OCI-LY1 (cell line): Measurements from ENCODE around the gene CNTN1.

Experiments used
- H2AFZ ChIP-seq: fragments of 200-600 bp; sonication (generic), shearing (Covaris generic); 2 replicates; pipeline ENCODE4 v1.6.0; 2014; ENCODE audit warnings: antibody characterized with exemption, mild to moderate bottlenecking, low read length
- H3F3A ChIP-seq: fragments of 200-600 bp; sonication (generic), shearing (Covaris generic); 2 replicates; pipeline ENCODE4 v1.6.0; 2014; ENCODE audit warnings: mild to moderate bottlenecking, antibody characterized with exemption, low read length, moderate library complexity; ENCODE audit not compliant: insufficient read depth
- H3K27ac ChIP-seq: fragments of 200-600 bp; sonication (generic); 2 replicates; pipeline ENCODE4 v1.5.1; 2014; ENCODE audit warnings: low read length, mixed run types, mild to moderate bottlenecking, low read depth; ENCODE audit not compliant: poor library complexity, severe bottlenecking
- H3K27me3 ChIP-seq: fragments of 200-600 bp; sonication (generic); 2 replicates; pipeline ENCODE4 v1.6.0; 2014; ENCODE audit warnings: antibody characterized with exemption, mild to moderate bottlenecking, low read length, moderate library complexity; ENCODE audit not compliant: insufficient read depth
- H3K36me3 ChIP-seq: fragments of 200-600 bp; sonication (generic); 2 replicates; pipeline ENCODE4 v1.6.1; 2014; ENCODE audit warnings: mild to moderate bottlenecking, antibody characterized with exemption, low read length, moderate library complexity, mixed read lengths; ENCODE audit not compliant: insufficient read depth
- H3K4me1 ChIP-seq: fragments of 200-600 bp; sonication (generic); 2 replicates; pipeline ENCODE4 v1.5.1; 2014; ENCODE audit warnings: mild to moderate bottlenecking, low read length, moderate library complexity; ENCODE audit not compliant: insufficient read depth, severe bottlenecking
- H3K4me2 ChIP-seq: fragments of 200-600 bp; sonication (generic), shearing (Covaris generic); 2 replicates; pipeline ENCODE4 v1.6.1; 2014; ENCODE audit warnings: low read length
- H3K4me3 ChIP-seq: fragments of 200-600 bp; sonication (generic); 2 replicates; pipeline ENCODE4 v1.5.1; 2014; ENCODE audit warnings: low read length, low read depth, mild to moderate bottlenecking, mixed read lengths; ENCODE audit not compliant: poor library complexity, severe bottlenecking
- H3K79me2 ChIP-seq: fragments of 200-600 bp; shearing (Covaris generic); 2 replicates; pipeline ENCODE4 v1.6.1; 2016; ENCODE audit warnings: mixed run types, low read length, mixed read lengths; ENCODE audit not compliant: insufficient read depth
- H3K9ac ChIP-seq: fragments of 200-600 bp; sonication (generic), shearing (Covaris generic); 2 replicates; pipeline ENCODE4 v1.6.1; 2014; ENCODE audit warnings: mild to moderate bottlenecking, low read length, mixed read lengths
- H3K9me2 ChIP-seq: fragments of 200-600 bp; sonication (generic), shearing (Covaris generic); 2 replicates; pipeline ENCODE4 v1.6.1; 2014; ENCODE audit warnings: low read depth, mild to moderate bottlenecking, low read length, mixed read lengths
- H3K9me3 ChIP-seq: fragments of 200-600 bp; shearing (Covaris generic); 2 replicates; pipeline ENCODE4 v1.6.1; 2014; ENCODE audit warnings: low read length, mixed read lengths
- H4K20me1 ChIP-seq: fragments of 200-600 bp; sonication (generic), shearing (Covaris generic); 2 replicates; pipeline ENCODE4 v1.6.0; 2016; ENCODE audit warnings: mild to moderate bottlenecking, low read length; ENCODE audit not compliant: insufficient read depth
- EZH2 ChIP-seq: fragments of 200-600 bp; sonication (generic), shearing (Covaris generic); IDR thresholded peaks from 2 replicates; pipeline ENCODE4 v1.8.0; 2017; ENCODE audit warnings: borderline replicate concordance, mixed run types, mild to moderate bottlenecking, antibody characterized with exemption, low read length, moderate library complexity, mixed read lengths
- TF ChIP-seq, protein P1 (sequence below): fragments of 200-600 bp; sonication (generic), shearing (Covaris generic); IDR thresholded peaks from 2 replicates; pipeline ENCODE4 v1.5.1; 2017; ENCODE audit warnings: mild to moderate bottlenecking, antibody characterized with exemption, low read length, moderate library complexity, mixed read lengths

CNTN1 gene

DNA sequence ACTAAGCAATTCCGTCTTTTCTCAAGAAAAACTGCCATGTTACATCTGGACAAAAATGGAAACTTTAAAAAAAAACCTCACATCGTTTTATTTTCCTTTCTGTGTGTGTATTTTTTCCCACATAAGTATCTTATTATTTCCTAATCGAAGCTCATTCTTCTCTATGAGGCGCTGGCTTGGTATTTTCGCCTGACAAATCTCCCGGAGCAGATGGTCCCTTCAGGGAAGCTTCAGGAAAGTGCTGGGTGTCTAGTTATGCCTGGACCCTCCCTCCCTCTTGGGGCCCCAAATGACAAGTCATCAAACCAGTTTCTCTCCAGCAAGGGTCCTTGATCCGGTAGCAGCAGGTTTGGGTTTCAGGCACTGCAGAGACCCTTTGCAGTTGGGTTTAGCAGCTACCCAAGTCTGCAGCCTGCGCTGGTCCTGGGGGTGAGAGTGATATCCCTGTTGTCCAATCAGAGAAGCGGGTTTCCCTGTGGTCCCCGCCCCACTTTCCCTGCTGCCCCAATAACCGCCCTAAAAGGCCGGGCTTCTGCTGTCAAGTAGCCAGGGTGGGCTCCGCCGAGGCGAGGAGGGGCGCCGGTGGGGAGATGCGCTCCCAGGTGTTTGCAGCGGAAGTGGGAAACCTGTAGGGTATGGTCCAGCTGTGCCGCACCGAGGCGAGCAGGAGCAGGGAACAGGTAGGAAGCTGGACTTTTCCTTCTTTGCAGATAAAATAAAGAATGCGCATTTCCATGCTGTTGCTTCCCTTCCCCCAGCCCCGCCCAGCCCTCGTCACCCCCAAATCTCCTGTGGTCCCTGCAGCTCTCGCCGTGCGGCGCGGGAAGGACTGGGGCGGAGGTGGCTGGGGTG, at the start of gene CNTN1:
TSS of gene CNTN1 (plus strand) at position 527 of the 852 bp plus-strand sequence.
- Histone ChIP-seq H3K27ac (no peak within 1 kb of the TSS), H3K9ac (no peak within 1 kb of the TSS), H3K9me3 (no peaks in the 10 kb centered on the region), H2AFZ (no peak within 1 kb of the TSS), H3K79me2 (no peaks in the 10 kb centered on the region), H3K4me2 (no peak within 1 kb of the TSS), H3K36me3 (no peaks in the 10 kb centered on the region), H3K27me3 (no peaks in the 10 kb centered on the region), H3K4me1 (no peaks in the 10 kb centered on the region), H3F3A (no peaks in the 10 kb centered on the region), H3K9me2 (no peaks in the 10 kb centered on the region), H3K4me3 (no peak within 1 kb of the TSS), H4K20me1 (no peaks in the 10 kb centered on the region)
- TF ChIP-seq, protein P1, sequence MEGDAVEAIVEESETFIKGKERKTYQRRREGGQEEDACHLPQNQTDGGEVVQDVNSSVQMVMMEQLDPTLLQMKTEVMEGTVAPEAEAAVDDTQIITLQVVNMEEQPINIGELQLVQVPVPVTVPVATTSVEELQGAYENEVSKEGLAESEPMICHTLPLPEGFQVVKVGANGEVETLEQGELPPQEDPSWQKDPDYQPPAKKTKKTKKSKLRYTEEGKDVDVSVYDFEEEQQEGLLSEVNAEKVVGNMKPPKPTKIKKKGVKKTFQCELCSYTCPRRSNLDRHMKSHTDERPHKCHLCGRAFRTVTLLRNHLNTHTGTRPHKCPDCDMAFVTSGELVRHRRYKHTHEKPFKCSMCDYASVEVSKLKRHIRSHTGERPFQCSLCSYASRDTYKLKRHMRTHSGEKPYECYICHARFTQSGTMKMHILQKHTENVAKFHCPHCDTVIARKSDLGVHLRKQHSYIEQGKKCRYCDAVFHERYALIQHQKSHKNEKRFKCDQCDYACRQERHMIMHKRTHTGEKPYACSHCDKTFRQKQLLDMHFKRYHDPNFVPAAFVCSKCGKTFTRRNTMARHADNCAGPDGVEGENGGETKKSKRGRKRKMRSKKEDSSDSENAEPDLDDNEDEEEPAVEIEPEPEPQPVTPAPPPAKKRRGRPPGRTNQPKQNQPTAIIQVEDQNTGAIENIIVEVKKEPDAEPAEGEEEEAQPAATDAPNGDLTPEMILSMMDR: no peak
- TF ChIP-seq EZH2: no peak

DNA sequence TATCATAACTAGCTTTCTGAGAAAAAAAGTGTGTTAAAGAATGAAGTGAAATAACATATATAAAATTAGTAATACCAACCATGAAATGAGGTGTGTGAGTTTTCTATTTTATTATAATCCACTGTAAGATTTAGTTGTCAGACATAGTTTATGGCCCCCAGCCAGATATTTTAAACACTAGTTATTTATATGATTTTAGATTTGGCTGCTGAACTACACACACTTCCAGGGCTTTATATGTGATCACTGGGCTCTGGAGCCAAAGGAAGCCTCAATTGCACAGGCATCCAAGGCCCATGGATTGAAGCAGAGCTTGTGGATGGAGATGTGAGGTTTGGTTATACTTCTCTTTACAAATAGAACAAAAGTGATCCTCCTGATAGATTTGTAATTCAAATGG, 48.7 kb upstream of the CNTN1 start:
- no peaks in the 10 kb centered on the region for H3K79me2 ChIP-seq
- H3K4me2 ChIP-seq: no peak overlapping the region
- no peaks in the 10 kb centered on the region for H3K27me3 ChIP-seq
- no peaks in the 10 kb centered on the region for H3K9me2 ChIP-seq
- H4K20me1 ChIP-seq: no peaks in the 10 kb centered on the region
- no peaks in the 10 kb centered on the region for H3K4me1 ChIP-seq
- H3F3A ChIP-seq: no peaks in the 10 kb centered on the region
- H2AFZ ChIP-seq: no peak overlapping the region
- H3K9ac ChIP-seq: no peak overlapping the region
- no peak for TF ChIP-seq EZH2
- TF ChIP-seq, protein P1: no peak
- H3K4me3 ChIP-seq: no peak overlapping the region
- H3K27ac ChIP-seq: no peak overlapping the region
- no peaks in the 10 kb centered on the region for H3K9me3 ChIP-seq
- H3K36me3 ChIP-seq: no peaks in the 10 kb centered on the region

DNA sequence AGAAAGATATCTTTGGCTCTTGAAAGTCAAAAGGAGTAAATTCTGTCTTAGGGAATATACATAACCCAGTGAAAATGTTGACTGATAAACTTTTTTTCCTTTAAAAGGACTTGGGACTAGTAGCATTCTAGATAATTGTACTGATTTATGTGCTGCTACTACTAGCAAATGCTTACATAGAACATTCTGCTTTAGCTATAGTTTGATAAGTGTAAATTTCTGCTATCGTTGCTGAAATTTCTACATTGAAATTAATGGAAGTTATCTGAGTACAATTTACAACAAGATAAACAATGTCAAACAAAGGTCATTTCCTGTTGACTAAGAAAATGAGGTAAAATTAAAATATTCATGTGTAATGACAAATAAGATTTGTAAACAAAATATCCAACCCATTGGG, 48.3 kb upstream of the CNTN1 start:
- Histone ChIP-seq H3K27me3 (no peaks in the 10 kb centered on the region), H3K4me1 (no peaks in the 10 kb centered on the region), H3K36me3 (no peaks in the 10 kb centered on the region), H2AFZ (no peak overlapping the region), H3K4me3 (no peak overlapping the region), H3K27ac (no peak overlapping the region), H3K4me2 (no peak overlapping the region), H3K9ac (no peak overlapping the region), H3K9me3 (no peaks in the 10 kb centered on the region), H4K20me1 (no peaks in the 10 kb centered on the region), H3F3A (no peaks in the 10 kb centered on the region), H3K9me2 (no peaks in the 10 kb centered on the region), H3K79me2 (no peaks in the 10 kb centered on the region)
- TF ChIP-seq, protein P1: no peak
- TF ChIP-seq EZH2: no peak
